C4-2B (cell line): ENCODE data around the gene IGDCC3.

Experiments used
- CTCF ChIP-seq: fragments of 450-650 bp; conservative IDR thresholded peaks from 2 replicates; pipeline ENCODE4 v1.5.1; 2017; ENCODE audit warnings: mild to moderate bottlenecking
- ZFX ChIP-seq: fragments of 450-650 bp; IDR thresholded peaks from 2 replicates; pipeline ENCODE4 v1.6.1; 2017

- TF ChIP-seq CTCF (no peak), ZFX (no peak)
Measured at GRCh38 chr15:65342493-65342892, 35.3 kb downstream of the IGDCC3 start.
